HEK293 (cell line): ENCODE data around the gene CCDC85A.

Experiments
- CTCF ChIA-PET: fragments of 350-600 bp; formaldehyde crosslinking; extraction: SDS; loops from one replicate; lab custom pipeline; 2021; ENCODE audit warnings: antibody characterized with exemption; lab: Yijun Ruan, JAX
- POLR2A ChIA-PET: fragments of 300-600 bp; formaldehyde crosslinking; extraction: SDS; loops from one replicate; lab custom pipeline; 2020; ENCODE audit warnings: antibody characterized with exemption, inconsistent platforms; lab: Yijun Ruan, JAX
- H3K27ac ChIP-seq: fragments of 200-500 bp; sonication (Bioruptor generic); 2 replicates; pipeline ENCODE4 v1.5.1; 2014; ENCODE audit warnings: low read depth, low read length, control low read depth, inconsistent platforms; ENCODE audit errors: extremely low read depth
- H3K36me3 ChIP-seq, 2 experiments: fragments of 200-500 bp in 1 of 2; sonication (Bioruptor generic) in 1 of 2; 1 replicate in 1 of 2; 2 replicates in 1 of 2; pipeline ENCODE4 v1.5.1; 2014 to 2017; ENCODE audit warnings: inconsistent platforms in 2 of 2, low read length in 2 of 2; ENCODE audit not compliant: control insufficient read depth in 2 of 2, insufficient read depth in 1 of 2
- H3K4me1 ChIP-seq: fragments of 200-500 bp; sonication (Bioruptor generic); 2 replicates; pipeline ENCODE4 v1.5.1; 2014; ENCODE audit warnings: mild to moderate bottlenecking, low read length, inconsistent platforms; ENCODE audit not compliant: control insufficient read depth, insufficient read depth
- H3K4me3 ChIP-seq: 2 replicates; pipeline ENCODE4 v1.5.1; 2011; ENCODE audit warnings: low read depth, mild to moderate bottlenecking, control low read depth, low read length, moderate library complexity
- H3K9me3 ChIP-seq: fragments of 200-500 bp; sonication (Bioruptor generic); 2 replicates; pipeline ENCODE4 v1.5.1; 2014; ENCODE audit warnings: low read depth, low read length, inconsistent platforms; ENCODE audit not compliant: control insufficient read depth, insufficient read depth
- CTCF ChIP-seq: fragments of 450-650 bp; formaldehyde crosslinking; IDR thresholded peaks from 2 replicates; pipeline ENCODE4 v1.5.1; 2016; ENCODE audit warnings: missing biosample characterization, missing genetic modification characterization
- HOXA7 ChIP-seq: sonication (generic); formaldehyde crosslinking; IDR thresholded peaks from 2 replicates; pipeline ENCODE4 v1.8.1; 2022; ENCODE audit warnings: missing genetic modification reagents, borderline replicate concordance
- HOXD13 ChIP-seq: sonication (generic); formaldehyde crosslinking; IDR thresholded peaks from 2 replicates; pipeline ENCODE4 v1.8.0; 2022; ENCODE audit warnings: missing genetic modification reagents, borderline replicate concordance
- IKZF3 ChIP-seq: fragments of 450-650 bp; IDR thresholded peaks from 2 replicates; pipeline ENCODE4 v1.5.0; 2018; ENCODE audit warnings: missing biosample characterization, mild to moderate bottlenecking, missing genetic modification characterization, moderate library complexity
- PBX3 ChIP-seq: sonication (generic); formaldehyde crosslinking; IDR thresholded peaks from 2 replicates; pipeline ENCODE4 v1.8.1; 2022; ENCODE audit warnings: mild to moderate bottlenecking, moderate library complexity, missing genetic modification reagents
- SP7 ChIP-seq: fragments of 450-650 bp; formaldehyde crosslinking; IDR thresholded peaks from 2 replicates; pipeline ENCODE4 v1.5.1; 2016; ENCODE audit warnings: missing biosample characterization, missing genetic modification characterization
- ZNF23 ChIP-seq: fragments of 450-650 bp; formaldehyde crosslinking; IDR thresholded peaks from 2 replicates; pipeline ENCODE4 v1.5.1; 2016; ENCODE audit warnings: missing biosample characterization, missing genetic modification characterization, borderline replicate concordance
- ZNF302 ChIP-seq: fragments of 450-650 bp; formaldehyde crosslinking; IDR thresholded peaks from 2 replicates; pipeline ENCODE4 v1.5.1; 2016; ENCODE audit warnings: missing biosample characterization, missing genetic modification characterization, low read depth
- ZNF354C ChIP-seq: fragments of 450-650 bp; formaldehyde crosslinking; IDR thresholded peaks from 2 replicates; pipeline ENCODE4 v1.5.1; 2016; ENCODE audit warnings: missing biosample characterization, missing genetic modification characterization, low read depth, borderline replicate concordance
- ZNF366 ChIP-seq: fragments of 450-650 bp; formaldehyde crosslinking; conservative IDR thresholded peaks from 2 replicates; pipeline ENCODE4 v1.5.1; 2016; ENCODE audit warnings: missing biosample characterization, missing genetic modification characterization
- ZNF423 ChIP-seq: fragments of 450-650 bp; formaldehyde crosslinking; IDR thresholded peaks from 2 replicates; pipeline ENCODE4 v1.5.1; 2016; ENCODE audit warnings: missing biosample characterization, missing genetic modification characterization
- ZNF544 ChIP-seq: fragments of 450-650 bp; formaldehyde crosslinking; IDR thresholded peaks from 2 replicates; pipeline ENCODE4 v1.5.0; 2017; ENCODE audit warnings: missing biosample characterization, missing genetic modification characterization
- ZNF555 ChIP-seq: fragments of 450-650 bp; formaldehyde crosslinking; conservative IDR thresholded peaks from 2 replicates; pipeline ENCODE4 v1.5.1; 2017; ENCODE audit warnings: missing biosample characterization, mild to moderate bottlenecking, missing genetic modification characterization, inconsistent platforms
- ZNF654 ChIP-seq: fragments of 450-650 bp; formaldehyde crosslinking; IDR thresholded peaks from 2 replicates; pipeline ENCODE4 v1.5.1; 2016; ENCODE audit warnings: low read depth, missing biosample characterization, missing genetic modification characterization
- ZNF660 ChIP-seq: fragments of 450-650 bp; IDR thresholded peaks from 2 replicates; pipeline ENCODE4 v1.5.1; 2018; ENCODE audit warnings: missing biosample characterization, mild to moderate bottlenecking, missing genetic modification characterization
- ZNF704 ChIP-seq: fragments of 450-650 bp; formaldehyde crosslinking; IDR thresholded peaks from 2 replicates; pipeline ENCODE4 v1.5.1; 2016; ENCODE audit warnings: missing biosample characterization, missing genetic modification characterization
- ZNF791 ChIP-seq: fragments of 450-650 bp; formaldehyde crosslinking; IDR thresholded peaks from 2 replicates; pipeline ENCODE4 v1.5.1; 2016; ENCODE audit warnings: missing biosample characterization, missing genetic modification characterization
- ZSCAN30 ChIP-seq: fragments of 450-650 bp; IDR thresholded peaks from 2 replicates; pipeline ENCODE4 v1.5.1; 2018; ENCODE audit warnings: missing biosample characterization, mild to moderate bottlenecking, missing genetic modification characterization, moderate library complexity

Gene CCDC85A

GRCh38 chr2:56231361-56231760, 47.6 kb downstream of the CCDC85A start:
- H3K4me1 ChIP-seq = peaks cover 7% of the 10 kb centered on the region; the same call in 1 of the 2 replicates
- H3K27ac ChIP-seq = no peak overlapping the region
- POLR2A ChIA-PET = interaction anchor here (0.7 kb wide), 1 partner anchor 312 kb away, joined by 3 read pairs; no protein-coding TSS in a partner anchor
- no peaks in the 10 kb centered on the region for H3K9me3 ChIP-seq
- no peaks in the 10 kb centered on the region for H3K36me3 ChIP-seq
- H3K4me3 ChIP-seq = no peak overlapping the region
- TF ChIP-seq ZNF704 (tag by site-specific recombination) = no peak
- no peak for TF ChIP-seq ZNF423 (tag by site-specific recombination)
- no peak for TF ChIP-seq ZNF654
- TF ChIP-seq HOXD13 (CRISPR knock-in tag) = no peak
- no peak for TF ChIP-seq ZNF366 (tag by site-specific recombination)
- TF ChIP-seq ZNF791 (tag by site-specific recombination) = no peak
- no peak for TF ChIP-seq SP7
- no peak for TF ChIP-seq ZNF555 (tag by site-specific recombination)
- no peak for TF ChIP-seq PBX3 (CRISPR knock-in tag)
- TF ChIP-seq ZNF544 (tag by site-specific recombination) = no peak
- no peak for TF ChIP-seq ZNF302 (tag by site-specific recombination)
- no peak for TF ChIP-seq ZNF660 (tag by site-specific recombination)
- CTCF ChIA-PET = no interaction called here

- Histone ChIP-seq H3K36me3 (no peaks in the 10 kb centered on the region), H3K27ac (no peak overlapping the region), H3K4me3 (no peak overlapping the region), H3K4me1 (0 out of 2 replicates have a peak, but pooled peaks cover 3% of the 10 kb centered on the region), H3K9me3 (no peaks in the 10 kb centered on the region)
- TF ChIP-seq ZNF354C (tag by site-specific recombination) (no peak), ZNF555 (tag by site-specific recombination) (no peak), HOXA7 (CRISPR knock-in tag) (no peak), ZSCAN30 (no peak), IKZF3 (tag by site-specific recombination) (no peak), ZNF23 (tag by site-specific recombination) (no peak), ZNF660 (tag by site-specific recombination) (no peak), CTCF (no peak), ZNF704 (tag by site-specific recombination) (no peak)
- CTCF ChIA-PET = interaction anchor here (0.6 kb wide), 1 partner anchor 49 kb away, joined by 3 read pairs; the partner anchor contains the start of gene CCDC85A
- POLR2A ChIA-PET = no interaction called here
Observed at GRCh38 chr2:56232912-56233311, 49.1 kb downstream of the CCDC85A start.
